HTR-8/SVneo (cell line): ENCODE measurements around the gene SMCO2.

Experiments used
- DNase-seq: peaks from one replicate; pipeline ENCODE4 v3.0.0; 2011; ENCODE audit warnings: low spot score, mixed read lengths; ENCODE audit not compliant: insufficient read length
- FAIRE-seq: peaks from 2 replicates; lab custom pipeline; 2011; peaks lifted over from hg19 to GRCh38; lab: Jason Lieb, UNC

Gene SMCO2

DNA sequence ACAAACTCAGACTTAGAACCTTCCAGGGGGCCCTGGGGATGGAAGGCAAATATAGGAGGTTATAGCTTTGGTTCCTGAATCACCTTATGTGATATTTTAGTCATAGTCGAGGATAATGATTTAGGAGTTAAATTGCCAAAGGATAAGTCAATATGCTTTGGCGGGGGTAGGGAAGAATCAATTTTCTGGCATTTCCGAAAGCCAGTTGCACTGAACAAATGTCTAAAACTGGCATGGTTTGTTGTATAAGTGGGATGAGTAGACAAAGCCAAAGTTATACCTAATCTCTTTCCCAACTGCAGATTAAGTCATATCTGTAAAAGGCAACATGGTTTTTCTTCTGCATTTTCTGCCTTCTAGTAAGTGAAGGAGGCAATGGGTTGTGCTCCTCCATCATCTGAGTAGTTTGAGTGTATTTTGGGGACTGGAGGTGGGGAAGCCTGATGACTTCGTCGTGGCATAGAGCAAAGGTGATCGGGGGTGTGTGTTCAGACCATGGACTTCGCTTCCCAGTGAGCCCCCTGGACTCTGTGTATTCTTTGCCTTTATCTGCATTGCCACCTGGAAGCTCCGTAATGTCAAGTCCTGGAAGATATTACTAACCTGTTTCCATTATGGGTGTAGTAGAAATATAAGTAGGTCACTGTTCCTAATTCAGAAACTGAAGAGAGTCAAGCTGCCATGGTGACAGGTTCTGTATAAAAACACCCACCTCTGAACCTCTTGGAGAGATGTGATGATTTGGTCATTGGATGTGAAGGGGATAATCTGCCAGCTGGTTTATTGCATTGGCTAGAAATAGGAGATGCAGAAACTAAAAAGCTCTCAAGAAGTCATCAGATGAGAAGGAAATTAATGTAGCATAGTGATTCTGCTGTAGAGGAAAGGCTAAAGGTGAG, 102.0 kb downstream of the SMCO2 start:
- DNase-seq, result no peak
- peak; percentile 73 for FAIRE-seq

DNA sequence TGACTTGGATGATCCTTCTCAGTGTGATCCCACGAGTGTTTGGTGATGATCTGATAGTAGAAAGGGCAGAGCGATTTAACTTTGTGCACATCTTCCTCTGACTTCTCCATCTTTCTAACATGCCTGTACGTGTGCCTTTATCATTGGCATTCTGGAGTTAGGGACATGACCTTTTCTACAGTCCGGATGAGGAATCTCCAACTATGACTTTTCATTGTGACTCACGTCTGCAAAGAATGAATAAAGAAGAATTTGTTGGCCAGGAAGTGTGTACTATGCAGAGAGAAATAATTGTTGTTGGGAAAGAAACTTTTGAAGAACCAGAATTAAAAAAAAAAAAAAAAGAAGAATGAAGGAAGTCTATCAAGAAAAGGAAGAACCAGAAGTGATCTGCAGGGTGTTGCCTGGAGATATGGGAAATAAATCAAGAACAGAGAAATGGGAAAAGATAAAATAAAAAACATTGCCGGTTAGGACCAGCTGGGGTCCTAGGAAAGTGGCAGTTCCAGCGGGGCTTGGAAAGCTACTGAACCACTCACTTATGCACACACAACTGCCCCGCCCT, 102.8 kb downstream of the SMCO2 start:
- peak; percentile 80 for DNase-seq
- FAIRE-seq, result no peak

DNA sequence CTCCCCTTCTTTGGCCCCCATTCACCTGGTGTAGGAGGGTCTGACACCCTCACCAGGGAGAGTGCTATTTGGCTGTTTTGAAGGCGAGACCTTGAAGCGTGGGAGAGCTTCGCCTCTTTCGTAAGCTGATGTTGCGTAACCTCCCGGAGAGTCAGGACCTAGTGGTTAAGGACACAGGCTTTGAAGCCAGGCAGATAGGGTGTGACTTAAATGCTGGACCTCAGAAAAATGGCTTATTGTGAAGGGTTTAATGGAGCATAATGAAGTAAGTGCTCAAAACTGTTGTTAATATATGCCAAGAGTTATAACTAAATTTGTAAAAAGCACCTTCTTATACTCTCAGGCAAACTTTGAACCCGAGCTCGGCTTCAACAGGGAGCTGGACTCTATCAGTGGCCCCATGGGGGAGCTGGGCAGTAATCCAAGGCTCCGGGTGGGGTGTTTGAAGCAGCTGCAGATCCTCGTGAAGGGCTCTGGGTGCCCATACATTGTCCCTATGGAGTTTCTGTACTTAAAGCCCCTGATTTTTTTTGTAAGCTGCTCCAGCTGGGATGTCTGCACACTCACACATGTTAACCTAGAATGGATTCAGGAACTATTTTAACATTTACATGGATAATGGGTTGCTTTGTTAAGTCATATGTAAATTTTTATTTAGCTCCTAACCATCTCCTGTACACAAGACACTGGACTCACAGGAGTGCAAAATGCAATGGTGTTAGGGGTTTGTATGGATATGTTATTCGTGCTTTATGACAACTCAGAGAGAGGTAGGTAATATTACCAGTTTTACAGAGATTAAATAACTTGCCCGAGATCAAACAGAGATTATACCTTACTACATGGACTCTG, 103.5 kb downstream of the SMCO2 start:
- DNase-seq, result peak; percentile 90
- peak; percentile 99 for FAIRE-seq

DNA sequence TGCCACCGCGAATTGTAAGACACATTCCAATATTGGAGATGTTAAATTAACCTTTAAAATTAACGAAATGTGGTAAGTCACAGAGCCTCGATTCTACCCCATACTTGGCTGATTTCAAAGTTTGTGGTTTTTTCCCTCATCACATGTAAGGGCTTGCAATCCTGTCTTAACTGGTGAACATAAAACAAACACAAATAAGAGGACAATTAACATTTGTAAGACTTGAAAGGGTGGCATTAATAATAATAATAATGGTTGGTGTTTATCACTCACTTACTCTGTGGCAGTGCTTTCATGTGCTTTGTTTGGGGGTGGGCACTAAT, 104.1 kb downstream of the SMCO2 start:
- no peak for DNase-seq
- FAIRE-seq, result peak; percentile 4

DNA sequence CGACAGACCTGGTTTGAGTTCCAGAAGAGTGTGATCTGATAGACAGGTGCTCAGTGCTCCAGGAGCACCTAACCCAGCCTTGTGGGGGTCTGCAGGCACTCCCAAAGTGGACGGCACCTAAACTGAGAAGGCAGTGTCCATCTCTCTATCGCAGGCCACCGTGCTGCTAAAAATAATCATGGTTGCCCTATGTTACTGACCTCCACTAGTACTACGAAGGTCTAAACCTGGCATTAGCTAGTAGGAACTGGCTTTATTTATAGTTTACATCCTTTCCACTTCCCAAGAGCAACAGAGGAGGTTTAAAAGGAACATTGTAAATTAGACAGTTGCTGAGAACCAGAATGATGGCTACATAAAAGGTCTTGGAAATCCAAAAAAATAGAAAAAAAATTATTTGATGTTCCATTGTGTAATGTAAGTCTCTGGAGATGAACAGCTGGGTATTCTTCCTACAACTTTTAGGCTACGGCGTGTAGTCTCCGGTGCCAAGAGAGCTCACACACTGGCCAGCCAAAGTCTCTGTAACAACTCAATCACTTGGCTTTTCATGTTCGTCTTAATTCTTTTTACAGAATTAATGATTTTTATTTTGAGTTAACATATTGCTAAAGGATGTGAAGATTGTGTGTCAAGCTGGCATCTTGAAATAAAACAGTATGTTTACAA, 104.8 kb downstream of the SMCO2 start:
- FAIRE-seq, result peak; percentile 65

More for the DNA sequence above, 104.8 kb downstream of the SMCO2 start:
- DNase-seq, result no peak
